Coronary artery (tissue), 2 donors: ENCODE data around the gene HBG2.

Experiments used
- DNase-seq: peaks from one replicate; pipeline ENCODE4 v3.0.0-alpha.2; 2017; ENCODE audit warnings: low spot score
- H3K27ac ChIP-seq, 2 donors: fragments of 200-600 bp; sonication (generic); one replicate each; pipeline ENCODE4 v1.5.1; 2016 to 2019
- H3K4me3 ChIP-seq: fragments of 200-600 bp; sonication (generic); 2 replicates; pipeline ENCODE4 v1.5.1; 2016; ENCODE audit warnings: mild to moderate bottlenecking, moderate library complexity
- TF ChIP-seq, protein P1 (sequence below): fragments of 200-600 bp; sonication (generic); IDR thresholded peaks from one replicate; pipeline ENCODE4 v1.5.1; 2019; ENCODE audit warnings: antibody characterized with exemption

HBG2 gene

DNA sequence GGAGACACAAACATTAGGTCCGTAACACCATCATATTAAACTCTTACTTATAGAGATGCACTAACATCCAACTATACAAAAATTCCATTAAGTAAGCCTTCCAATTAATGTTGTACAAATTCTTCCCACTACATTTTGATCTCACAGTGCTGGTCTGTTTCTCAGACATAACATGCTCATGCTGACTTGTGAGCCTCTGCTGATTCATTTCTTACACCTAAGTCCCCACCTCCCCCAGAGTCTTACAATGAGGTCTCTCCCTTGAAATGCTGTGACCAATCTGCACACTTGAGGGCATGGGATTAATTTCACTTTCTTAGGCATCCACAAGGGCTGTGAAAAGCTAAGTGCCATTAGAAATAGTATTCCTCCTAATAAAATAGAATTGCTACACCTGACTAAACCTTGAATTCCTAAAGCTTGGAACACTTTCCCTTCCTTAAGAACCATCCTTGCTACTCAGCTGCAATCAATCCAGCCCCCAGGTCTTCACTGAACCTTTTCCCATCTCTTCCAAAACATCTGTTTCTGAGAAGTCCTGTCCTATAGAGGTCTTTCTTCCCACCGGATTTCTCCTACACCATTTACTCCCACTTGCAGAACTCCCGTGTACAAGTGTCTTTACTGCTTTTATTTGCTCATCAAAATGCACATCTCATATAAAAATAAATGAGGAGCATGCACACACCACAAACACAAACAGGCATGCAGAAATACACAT lies 6.9 kb downstream of the HBG2 start:
- TF ChIP-seq, protein P1, sequence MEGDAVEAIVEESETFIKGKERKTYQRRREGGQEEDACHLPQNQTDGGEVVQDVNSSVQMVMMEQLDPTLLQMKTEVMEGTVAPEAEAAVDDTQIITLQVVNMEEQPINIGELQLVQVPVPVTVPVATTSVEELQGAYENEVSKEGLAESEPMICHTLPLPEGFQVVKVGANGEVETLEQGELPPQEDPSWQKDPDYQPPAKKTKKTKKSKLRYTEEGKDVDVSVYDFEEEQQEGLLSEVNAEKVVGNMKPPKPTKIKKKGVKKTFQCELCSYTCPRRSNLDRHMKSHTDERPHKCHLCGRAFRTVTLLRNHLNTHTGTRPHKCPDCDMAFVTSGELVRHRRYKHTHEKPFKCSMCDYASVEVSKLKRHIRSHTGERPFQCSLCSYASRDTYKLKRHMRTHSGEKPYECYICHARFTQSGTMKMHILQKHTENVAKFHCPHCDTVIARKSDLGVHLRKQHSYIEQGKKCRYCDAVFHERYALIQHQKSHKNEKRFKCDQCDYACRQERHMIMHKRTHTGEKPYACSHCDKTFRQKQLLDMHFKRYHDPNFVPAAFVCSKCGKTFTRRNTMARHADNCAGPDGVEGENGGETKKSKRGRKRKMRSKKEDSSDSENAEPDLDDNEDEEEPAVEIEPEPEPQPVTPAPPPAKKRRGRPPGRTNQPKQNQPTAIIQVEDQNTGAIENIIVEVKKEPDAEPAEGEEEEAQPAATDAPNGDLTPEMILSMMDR = no peak
- Histone ChIP-seq H3K27ac (no peak overlapping the region), H3K4me3 (no peak overlapping the region)
- DNase-seq = no peak

DNA sequence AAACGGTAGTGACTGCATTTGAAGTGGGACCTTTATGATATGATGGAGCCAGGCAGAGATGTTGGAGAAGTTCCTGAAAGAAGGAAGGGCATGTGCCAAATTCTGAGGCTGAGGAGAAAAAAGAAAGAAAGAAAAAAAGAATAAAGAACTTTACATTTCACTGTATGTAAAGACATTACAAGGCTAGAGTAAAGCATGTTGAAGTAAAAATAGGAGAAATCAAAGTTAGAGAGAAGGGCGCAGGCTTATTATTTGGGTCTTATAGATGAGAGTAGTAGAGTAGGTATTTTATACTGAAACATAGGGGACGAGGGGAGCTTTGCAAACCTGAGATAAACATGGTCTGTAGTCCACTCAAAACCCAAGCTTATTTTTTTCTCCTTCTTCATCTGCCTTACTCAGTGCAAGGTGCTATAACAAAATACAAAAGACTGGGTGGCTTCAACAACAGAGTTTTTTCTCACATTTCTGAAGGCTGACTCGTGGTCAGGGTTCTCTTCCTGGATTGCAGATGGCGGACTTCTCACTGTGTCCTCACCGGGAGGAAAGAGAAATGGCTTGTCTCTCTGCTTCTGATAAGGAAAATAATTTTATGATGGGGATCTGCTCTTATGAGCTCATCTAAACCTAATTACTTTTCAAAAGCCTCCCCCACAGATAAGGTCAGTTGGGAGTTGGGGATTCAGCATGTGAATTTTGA lies 7.7 kb downstream of the HBG2 start:
- Histone ChIP-seq H3K27ac (no peak overlapping the region), H3K4me3 (no peak overlapping the region)
- no peak for DNase-seq
- TF ChIP-seq, protein P1 = no peak

DNA sequence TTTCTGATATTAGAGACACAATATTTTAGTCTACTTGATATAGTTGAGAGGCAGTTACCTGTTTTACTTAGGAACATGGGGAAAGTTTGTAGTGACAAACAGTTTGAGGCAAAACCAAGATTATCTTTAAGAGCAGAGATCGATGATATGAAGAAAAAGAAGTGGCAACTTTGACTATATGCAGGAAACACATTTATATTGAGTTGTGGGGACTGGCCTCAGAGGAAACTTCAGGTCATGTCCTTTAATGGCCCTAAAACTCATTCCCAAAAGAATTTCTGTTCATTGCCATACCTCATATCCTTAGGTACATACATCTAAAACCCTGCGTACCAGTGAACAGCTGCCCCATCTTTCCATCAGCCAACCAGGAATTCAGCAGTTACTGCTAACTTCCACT lies 9.4 kb downstream of the HBG2 start:
- no peak for DNase-seq
- TF ChIP-seq, protein P1 = no peak
- no peak overlapping the region for H3K27ac ChIP-seq
- H3K4me3 ChIP-seq = no peak overlapping the region

DNA sequence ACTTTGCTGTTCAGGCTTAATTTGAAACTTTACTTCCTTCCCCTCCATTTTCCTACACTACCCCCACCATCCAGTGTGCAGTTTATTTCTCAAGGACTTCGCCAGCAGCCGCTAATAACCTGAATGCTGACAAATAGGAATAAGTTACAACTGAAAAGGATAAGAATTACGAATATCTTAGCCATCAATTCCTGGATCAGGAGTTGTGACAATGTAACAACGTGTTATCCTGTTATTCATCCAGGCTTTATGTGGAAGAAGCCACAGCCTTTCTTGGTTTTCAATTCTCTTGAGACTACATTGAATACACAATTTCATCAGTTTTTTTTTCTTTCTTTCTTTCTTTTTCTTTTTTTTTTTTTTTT lies 10.8 kb downstream of the HBG2 start:
- no peak overlapping the region for H3K4me3 ChIP-seq
- no peak for DNase-seq
- H3K27ac ChIP-seq = no peak overlapping the region
- TF ChIP-seq, protein P1 = no peak

DNA sequence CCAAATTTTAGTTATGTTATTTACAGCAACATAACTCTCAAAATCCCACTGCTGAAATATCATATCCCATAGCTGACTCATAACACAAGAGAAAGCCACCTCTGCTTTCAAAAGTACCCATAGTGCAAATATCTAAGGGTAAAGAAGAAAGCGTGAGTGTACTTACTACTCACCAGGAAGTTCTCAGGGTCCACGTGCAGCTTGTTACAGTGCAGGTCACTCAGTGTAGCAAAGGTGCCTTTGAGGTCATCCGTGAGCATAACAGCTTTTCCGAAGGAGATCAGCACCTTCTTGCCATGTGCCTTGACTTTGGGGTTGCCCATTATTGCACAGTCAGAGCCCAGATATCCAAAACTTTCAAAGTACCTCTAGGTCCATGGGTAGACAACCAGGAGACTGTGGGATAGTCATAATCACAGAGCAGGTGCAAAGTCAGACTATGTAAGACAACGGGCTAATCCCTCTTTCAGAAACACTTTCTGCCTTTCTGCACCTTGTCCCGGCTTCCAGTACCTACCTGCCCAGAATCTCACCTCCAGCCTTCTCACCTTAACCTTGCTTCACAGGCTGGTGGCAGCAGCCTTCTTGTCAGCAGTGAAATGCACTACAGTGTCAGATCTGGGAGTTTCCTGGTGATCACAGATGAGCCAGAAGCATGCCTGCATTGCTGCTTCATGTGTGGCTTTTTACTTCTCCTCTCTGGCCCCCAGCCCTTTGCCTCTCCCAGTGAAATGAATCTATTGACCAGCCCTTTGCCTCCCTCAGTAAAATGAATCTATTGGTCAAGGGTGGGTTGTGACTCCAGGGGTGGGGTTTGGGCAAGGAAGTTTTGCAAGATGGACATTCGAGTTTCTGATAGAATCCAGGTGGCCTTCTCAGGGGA lies 11.4 kb downstream of the HBG2 start:
- no peak overlapping the region for H3K27ac ChIP-seq
- DNase-seq = no peak
- no peak overlapping the region for H3K4me3 ChIP-seq
- TF ChIP-seq, protein P1 = no peak

DNA sequence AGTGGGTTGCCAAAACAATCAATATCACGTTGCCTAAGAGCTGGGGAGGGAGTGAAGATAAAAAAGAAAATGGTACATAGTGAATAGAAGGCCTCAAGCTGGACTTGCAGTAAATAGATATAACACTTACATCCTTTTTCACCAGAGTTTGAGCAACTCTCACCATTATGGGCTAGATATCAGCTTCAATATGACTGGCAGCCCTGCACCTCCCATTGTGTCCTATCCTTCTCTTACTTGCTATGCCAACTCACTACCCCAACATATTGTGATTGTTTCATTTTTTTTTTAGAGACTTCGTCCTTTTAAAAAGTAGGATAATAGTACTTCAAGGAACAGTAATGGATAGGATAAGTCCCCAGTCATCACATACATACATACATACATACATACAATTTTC lies 12.4 kb downstream of the HBG2 start:
- Histone ChIP-seq H3K27ac (no peak overlapping the region), H3K4me3 (no peak overlapping the region)
- TF ChIP-seq, protein P1 = no peak
- DNase-seq = no peak
